HTR-8/SVneo (cell line): ENCODE measurements around the gene PIP4K2C.
"Not testable (repeated sequence)": the region's sequence is repeated elsewhere in the genome, so short reads cannot be mapped to it uniquely, and the experiment has no call there.

ENCODE experiments used
- DNase-seq: peaks from one replicate; pipeline ENCODE4 v3.0.0; 2011; ENCODE audit warnings: low spot score, mixed read lengths; ENCODE audit not compliant: insufficient read length
- FAIRE-seq: peaks from 2 replicates; lab custom pipeline; 2011; peaks lifted over from hg19 to GRCh38; lab: Jason Lieb, UNC

The PIP4K2C gene

GRCh38 chr12:57554897-57555296, 36.1 kb upstream of the PIP4K2C start:
- DNase-seq = no peak
- FAIRE-seq = no peak

- no peak for DNase-seq
- no peak for FAIRE-seq
Observed at GRCh38 chr12:57558864-57559263, 32.1 kb upstream of the PIP4K2C start.

GRCh38 chr12:57560516-57560915, 30.5 kb upstream of the PIP4K2C start:
- DNase-seq = no peak
- FAIRE-seq = no peak

- not testable (repeated sequence) for FAIRE-seq, DNase-seq
Observed at GRCh38 chr12:57561117-57561516, 29.9 kb upstream of the PIP4K2C start.

GRCh38 chr12:57563358-57563757, 27.6 kb upstream of the PIP4K2C start:
- FAIRE-seq (no peak), DNase-seq (no peak)

- no peak for DNase-seq
- FAIRE-seq = no peak
Observed at GRCh38 chr12:57564178-57564740, 26.7 kb upstream of the PIP4K2C start.

- no peak for FAIRE-seq
- DNase-seq = no peak
Observed at GRCh38 chr12:57568838-57569237, 22.2 kb upstream of the PIP4K2C start.

GRCh38 chr12:57569858-57570257, 21.1 kb upstream of the PIP4K2C start:
- DNase-seq (no peak), FAIRE-seq (no peak)

- not testable (repeated sequence) for FAIRE-seq, DNase-seq
Observed at GRCh38 chr12:57570438-57570837, 20.6 kb upstream of the PIP4K2C start.

- DNase-seq (no peak), FAIRE-seq (no peak)
Observed at GRCh38 chr12:57571926-57572762, 18.8 kb upstream of the PIP4K2C start.

- no peak for FAIRE-seq
- no peak for DNase-seq
Observed at GRCh38 chr12:57574795-57575194, 16.2 kb upstream of the PIP4K2C start.

GRCh38 chr12:57575771-57576612, 15.0 kb upstream of the PIP4K2C start:
- DNase-seq = no peak

GRCh38 chr12:57576613-57577160, 14.3 kb upstream of the PIP4K2C start:
- DNase-seq (no peak), FAIRE-seq (no peak)

More at GRCh38 chr12:57575771-57576612, 15.0 kb upstream of the PIP4K2C start:
- no peak for FAIRE-seq

GRCh38 chr12:57577981-57578758, 12.8 kb upstream of the PIP4K2C start:
- FAIRE-seq = no peak
- DNase-seq = no peak

- FAIRE-seq (no peak), DNase-seq (no peak)
Observed at GRCh38 chr12:57579011-57579410, 12.0 kb upstream of the PIP4K2C start.

- no peak for DNase-seq
- FAIRE-seq = no peak
Observed at GRCh38 chr12:57579677-57580465, 11.1 kb upstream of the PIP4K2C start.

GRCh38 chr12:57580466-57580795, 10.6 kb upstream of the PIP4K2C start:
- no peak for FAIRE-seq

GRCh38 chr12:57581802-57582201, 9.2 kb upstream of the PIP4K2C start:
- DNase-seq (no peak), FAIRE-seq (no peak)

More at GRCh38 chr12:57580466-57580795, 10.6 kb upstream of the PIP4K2C start:
- DNase-seq = no peak

GRCh38 chr12:57582440-57582839, 8.6 kb upstream of the PIP4K2C start:
- DNase-seq (no peak), FAIRE-seq (no peak)
